Astrocyte (in vitro differentiated cells and primary cell): Measurements from ENCODE around the gene MAML2.

Experiments used
- EZH2 ChIP-seq: IDR thresholded peaks from 2 replicates; pipeline ENCODE4 v1.6.1; 2012; ENCODE audit warnings: mild to moderate bottlenecking, low read length, inconsistent platforms; ENCODE audit not compliant: insufficient read depth
- TF ChIP-seq, protein P1 (sequence below): IDR thresholded peaks from 2 replicates; pipeline ENCODE4 v1.5.1; 2011; ENCODE audit warnings: low read depth, mild to moderate bottlenecking, inconsistent platforms, low read length, moderate library complexity; ENCODE audit not compliant: insufficient read depth

DNA sequence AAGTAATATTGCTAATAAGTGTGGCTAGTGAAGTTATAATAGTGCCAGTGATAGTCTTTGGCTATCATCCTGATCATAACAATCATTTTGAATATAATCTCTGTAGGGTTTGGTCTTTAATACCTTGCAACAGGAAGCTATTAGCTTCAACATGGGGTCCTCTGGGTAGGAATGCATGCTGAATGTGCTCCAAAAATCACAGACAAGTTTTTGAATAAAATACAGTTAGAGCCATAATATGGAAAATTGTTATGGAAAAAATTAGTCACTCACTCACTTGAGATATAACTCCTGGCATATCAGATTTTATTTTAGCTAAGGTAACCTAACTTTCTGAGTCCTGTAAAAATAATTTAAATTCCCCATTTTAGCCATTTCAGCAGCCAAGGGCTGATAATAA is 323.7 kb downstream of the MAML2 start:
- TF ChIP-seq, protein P1, sequence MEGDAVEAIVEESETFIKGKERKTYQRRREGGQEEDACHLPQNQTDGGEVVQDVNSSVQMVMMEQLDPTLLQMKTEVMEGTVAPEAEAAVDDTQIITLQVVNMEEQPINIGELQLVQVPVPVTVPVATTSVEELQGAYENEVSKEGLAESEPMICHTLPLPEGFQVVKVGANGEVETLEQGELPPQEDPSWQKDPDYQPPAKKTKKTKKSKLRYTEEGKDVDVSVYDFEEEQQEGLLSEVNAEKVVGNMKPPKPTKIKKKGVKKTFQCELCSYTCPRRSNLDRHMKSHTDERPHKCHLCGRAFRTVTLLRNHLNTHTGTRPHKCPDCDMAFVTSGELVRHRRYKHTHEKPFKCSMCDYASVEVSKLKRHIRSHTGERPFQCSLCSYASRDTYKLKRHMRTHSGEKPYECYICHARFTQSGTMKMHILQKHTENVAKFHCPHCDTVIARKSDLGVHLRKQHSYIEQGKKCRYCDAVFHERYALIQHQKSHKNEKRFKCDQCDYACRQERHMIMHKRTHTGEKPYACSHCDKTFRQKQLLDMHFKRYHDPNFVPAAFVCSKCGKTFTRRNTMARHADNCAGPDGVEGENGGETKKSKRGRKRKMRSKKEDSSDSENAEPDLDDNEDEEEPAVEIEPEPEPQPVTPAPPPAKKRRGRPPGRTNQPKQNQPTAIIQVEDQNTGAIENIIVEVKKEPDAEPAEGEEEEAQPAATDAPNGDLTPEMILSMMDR, result no peak
- no peak for TF ChIP-seq EZH2
